CD4-positive, CD25-positive, alpha-beta regulatory T cell (primary cell): ENCODE measurements around the gene RPL18A. TPM values are rescaled to one million over a fixed set of nuclear protein-coding genes. Genes with fewer than 3 reads are reported as not detected.

Experiments used
- ATAC-seq, 2 donors: fragments of 150-1000 bp; cut with Tn5 transposase; one replicate each; pipeline ENCODE4 v1.10.0; 2021; ENCODE audit warnings: low read depth in 2 of 2, moderate number of reproducible peaks in 2 of 2, moderate library complexity in 1 of 2
- DNase-seq, 3 donors: peaks; one replicate each; pipeline versions ENCODE4 v3.0.0 to v3.0.0-alpha.2; 2012 to 2022; ENCODE audit warnings: mixed read lengths in 1 of 3
- H3K27ac ChIP-seq: one replicate; pipeline ENCODE4 v1.7.0; 2013; ENCODE audit warnings: mild to moderate bottlenecking, low read length; ENCODE audit not compliant: insufficient read depth, poor library complexity, severe bottlenecking
- H3K27me3 ChIP-seq: one replicate; pipeline ENCODE4 v1.7.0; 2013; ENCODE audit warnings: low read length; ENCODE audit not compliant: control insufficient read depth, insufficient read depth
- H3K36me3 ChIP-seq: one replicate; pipeline ENCODE4 v1.7.0; 2013; ENCODE audit warnings: mild to moderate bottlenecking, low read length, moderate library complexity; ENCODE audit not compliant: control insufficient read depth, insufficient read depth
- H3K4me1 ChIP-seq: 2 replicates; pipeline ENCODE4 v1.7.0; 2013; ENCODE audit warnings: mild to moderate bottlenecking, low read length; ENCODE audit not compliant: insufficient read depth, control insufficient read depth, poor library complexity, severe bottlenecking
- H3K4me3 ChIP-seq: one replicate; pipeline ENCODE4 v1.7.0; 2013; ENCODE audit warnings: low read depth, mild to moderate bottlenecking, low read length, moderate library complexity
- H3K9me3 ChIP-seq, 2 experiments: 1 replicate in 1 of 2; 2 replicates in 1 of 2; pipeline ENCODE4 v1.7.0; 2013; ENCODE audit warnings: low read length in 2 of 2, mild to moderate bottlenecking in 1 of 2, moderate library complexity in 1 of 2; ENCODE audit not compliant: control insufficient read depth in 2 of 2
- H3K27ac Mint-ChIP-seq, 3 donors: one replicate each; pipeline ENCODE4 v1.8.0; 2020 to 2022; ENCODE audit warnings: mild to moderate bottlenecking in 3 of 3, mixed read lengths in 3 of 3, moderate library complexity in 2 of 3
- H3K27me3 Mint-ChIP-seq: one replicate; pipeline ENCODE4 v1.8.0; 2022; ENCODE audit warnings: mild to moderate bottlenecking, mixed read lengths
- H3K36me3 Mint-ChIP-seq: one replicate; pipeline ENCODE4 v1.8.0; 2020; ENCODE audit warnings: mixed read lengths
- H3K4me1 Mint-ChIP-seq, 4 donors: one replicate each; pipeline ENCODE4 v1.8.0; 2020 to 2022; ENCODE audit warnings: mixed read lengths in 4 of 4, mild to moderate bottlenecking in 1 of 4
- H3K4me3 Mint-ChIP-seq, 4 donors: one replicate each; pipeline ENCODE4 v1.8.0; 2020 to 2022; ENCODE audit warnings: mild to moderate bottlenecking in 4 of 4, mixed read lengths in 4 of 4, moderate library complexity in 3 of 4
- H3K9me3 Mint-ChIP-seq, 7 donors: one replicate each; pipeline ENCODE4 v1.8.0; 2020 to 2022; ENCODE audit warnings: mixed read lengths in 7 of 7, mild to moderate bottlenecking in 3 of 7, moderate library complexity in 2 of 7
- polyA plus RNA-seq, 4 donors: library from polyadenylated mRNA; unstranded; fragments of 300-500 nt; fragmentation: Illumina TruSeq; gene quantifications; one replicate each; pipeline ENCODE4 v1.2.3, GENCODE V29; 2021
- total RNA-seq: library from RNA; stranded (reverse); gene quantifications from one replicate; pipeline ENCODE4 v1.2.3, GENCODE V29; 2022

RPL18A gene
- total and polyA plus RNA-seq, 5 donors from 2014 or later = 2,143 to 4,374 (median 3,137) TPM

DNA sequence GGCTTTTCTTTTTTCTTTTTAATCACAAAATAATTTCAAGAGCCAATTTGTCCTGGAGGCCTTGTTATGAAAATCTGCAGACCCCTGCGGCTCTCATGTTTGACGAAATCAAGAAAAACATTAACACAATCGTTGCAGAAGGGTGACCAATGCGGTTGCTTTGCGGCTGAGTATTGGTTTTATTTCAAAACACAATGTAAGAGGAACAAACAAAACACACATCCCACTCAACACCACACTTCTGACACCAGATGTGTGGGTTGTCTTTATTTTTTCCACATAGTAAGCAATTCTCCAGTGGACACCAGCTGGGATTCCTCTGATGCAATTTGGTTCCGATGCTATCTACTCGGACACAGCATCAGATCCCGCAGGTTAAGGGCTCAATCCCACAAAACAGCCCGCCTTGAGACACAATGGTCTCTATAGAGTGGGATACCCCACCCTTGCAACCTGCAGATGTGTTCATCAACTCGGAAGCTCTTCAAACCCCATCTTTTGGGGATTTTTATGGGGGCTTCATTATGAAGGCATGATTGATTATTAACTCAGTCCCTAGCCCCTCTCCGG is 51.2 kb downstream of the RPL18A start:
- H3K27ac ChIP-seq = no peak overlapping the region
- no peaks in the 10 kb centered on the region for H3K4me1 Mint-ChIP-seq
- no peak overlapping the region for H3K4me3 Mint-ChIP-seq
- H3K27me3 Mint-ChIP-seq = peaks cover 5% of the 10 kb centered on the region
- DNase-seq (no peak), ATAC-seq (no peak)
- no peaks in the 10 kb centered on the region for H3K27me3 ChIP-seq
- H3K27ac Mint-ChIP-seq = no peak overlapping the region
- peaks cover 8% of the 10 kb centered on the region in 2 experiments for H3K9me3 ChIP-seq
- H3K4me3 ChIP-seq = no peak overlapping the region
- H3K4me1 ChIP-seq = no peaks in the 10 kb centered on the region
- no peaks in the 10 kb centered on the region for H3K36me3 Mint-ChIP-seq
- H3K36me3 ChIP-seq = no peaks in the 10 kb centered on the region
- peaks cover 0 to 14% (median 2%) of the 10 kb centered on the region in 7 donors for H3K9me3 Mint-ChIP-seq

Other genes with a start within 250 kb of the RPL18A start
- not detected for gene UNC13A, start 171.6 kb upstream of the RPL18A start, total RNA-seq
- gene UNC13A, start 171.6 kb upstream of the RPL18A start, polyA plus RNA-seq = not detected
- 47.6 TPM for gene MAP1S, start 140.4 kb upstream of the RPL18A start, total RNA-seq
- 10 to 100 TPM; 14.0 to 26.6 (median 20.1) TPM for gene MAP1S, start 140.4 kb upstream of the RPL18A start, polyA plus RNA-seq
- 71.9 TPM for gene FCHO1, start 108.4 kb upstream of the RPL18A start, total RNA-seq
- gene FCHO1, start 108.4 kb upstream of the RPL18A start, polyA plus RNA-seq = 10 to 100 TPM in 3 of 4 donors, 1 to 10 TPM in 1; 8.3 to 16.6 (median 13.7) TPM
- gene B3GNT3, start 64.8 kb upstream of the RPL18A start, total RNA-seq = 0.47 TPM
- gene B3GNT3, start 64.8 kb upstream of the RPL18A start, polyA plus RNA-seq = under 1 TPM in 1 of 4 donors, not detected in 3; 0.27 TPM
- 5.5 TPM for gene INSL3, start 38.4 kb upstream of the RPL18A start, total RNA-seq
- gene INSL3, start 38.4 kb upstream of the RPL18A start, polyA plus RNA-seq = 1 to 10 TPM; 1.5 to 5.4 (median 2.2) TPM
- 198 TPM for gene JAK3, start 11.9 kb upstream of the RPL18A start, total RNA-seq
- gene JAK3, start 11.9 kb upstream of the RPL18A start, polyA plus RNA-seq = 100 to 1,000 TPM in 1 of 4 donors, 10 to 100 TPM in 3; 80.8 to 103 (median 88.4) TPM
- gene SLC5A5, start 12.0 kb downstream of the RPL18A start, total RNA-seq = 1.0 TPM
- gene SLC5A5, start 12.0 kb downstream of the RPL18A start, polyA plus RNA-seq = 1 to 10 TPM in 3 of 4 donors, under 1 TPM in 1; 0.76 to 1.8 (median 1.3) TPM
- gene CCDC124, start 73.1 kb downstream of the RPL18A start, total RNA-seq = 32.2 TPM
- 10 to 100 TPM; 29.6 to 42.7 (median 33.5) TPM for gene CCDC124, start 73.1 kb downstream of the RPL18A start, polyA plus RNA-seq
- gene KCNN1, start 107.2 kb downstream of the RPL18A start, total RNA-seq = not detected
- not detected for gene KCNN1, start 107.2 kb downstream of the RPL18A start, polyA plus RNA-seq
- 151 TPM for gene ARRDC2, start 148.3 kb downstream of the RPL18A start, total RNA-seq
- gene ARRDC2, start 148.3 kb downstream of the RPL18A start, polyA plus RNA-seq = 10 to 100 TPM; 25.9 to 42.7 (median 36.2) TPM
- 60.4 TPM for gene IL12RB1, start 227.0 kb downstream of the RPL18A start, total RNA-seq
- 10 to 100 TPM; 34.9 to 53.2 (median 46.3) TPM for gene IL12RB1, start 227.0 kb downstream of the RPL18A start, polyA plus RNA-seq
- gene MAST3, start 237.9 kb downstream of the RPL18A start, total RNA-seq = 45.9 TPM
- gene MAST3, start 237.9 kb downstream of the RPL18A start, polyA plus RNA-seq = 1 to 10 TPM; 8.1 to 9.0 (median 8.6) TPM